ENCODE results near the gene DZIP1L. TPM values are rescaled to one million over a fixed set of nuclear protein-coding genes. Genes with fewer than 3 reads are reported as not detected.

DZIP1L gene
- total RNA-seq, 4 donors from 2014 or later = 2.8 to 40.4 (median 5.5) TPM

- H3K36me3 ChIP-seq = no peaks in the 10 kb centered on the region
- no peak overlapping the region for H3K27ac ChIP-seq
- H3K9me3 ChIP-seq = no peaks in the 10 kb centered on the region
- no peaks in the 10 kb centered on the region for H3K4me1 ChIP-seq
- no peak for TF ChIP-seq POLR2A (IDR thresholded peaks at IDR 0.05)
- TF ChIP-seq, protein P1, sequence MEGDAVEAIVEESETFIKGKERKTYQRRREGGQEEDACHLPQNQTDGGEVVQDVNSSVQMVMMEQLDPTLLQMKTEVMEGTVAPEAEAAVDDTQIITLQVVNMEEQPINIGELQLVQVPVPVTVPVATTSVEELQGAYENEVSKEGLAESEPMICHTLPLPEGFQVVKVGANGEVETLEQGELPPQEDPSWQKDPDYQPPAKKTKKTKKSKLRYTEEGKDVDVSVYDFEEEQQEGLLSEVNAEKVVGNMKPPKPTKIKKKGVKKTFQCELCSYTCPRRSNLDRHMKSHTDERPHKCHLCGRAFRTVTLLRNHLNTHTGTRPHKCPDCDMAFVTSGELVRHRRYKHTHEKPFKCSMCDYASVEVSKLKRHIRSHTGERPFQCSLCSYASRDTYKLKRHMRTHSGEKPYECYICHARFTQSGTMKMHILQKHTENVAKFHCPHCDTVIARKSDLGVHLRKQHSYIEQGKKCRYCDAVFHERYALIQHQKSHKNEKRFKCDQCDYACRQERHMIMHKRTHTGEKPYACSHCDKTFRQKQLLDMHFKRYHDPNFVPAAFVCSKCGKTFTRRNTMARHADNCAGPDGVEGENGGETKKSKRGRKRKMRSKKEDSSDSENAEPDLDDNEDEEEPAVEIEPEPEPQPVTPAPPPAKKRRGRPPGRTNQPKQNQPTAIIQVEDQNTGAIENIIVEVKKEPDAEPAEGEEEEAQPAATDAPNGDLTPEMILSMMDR (IDR thresholded peaks at IDR 0.05) = no peak
- H3K27me3 ChIP-seq = no peaks in the 10 kb centered on the region
- no peak for DNase-seq
- no peak overlapping the region for H3K4me3 ChIP-seq
These were observed 69.3 kb downstream of the DZIP1L start for GRCh38 chr3:138046085-138046484.

DNA sequence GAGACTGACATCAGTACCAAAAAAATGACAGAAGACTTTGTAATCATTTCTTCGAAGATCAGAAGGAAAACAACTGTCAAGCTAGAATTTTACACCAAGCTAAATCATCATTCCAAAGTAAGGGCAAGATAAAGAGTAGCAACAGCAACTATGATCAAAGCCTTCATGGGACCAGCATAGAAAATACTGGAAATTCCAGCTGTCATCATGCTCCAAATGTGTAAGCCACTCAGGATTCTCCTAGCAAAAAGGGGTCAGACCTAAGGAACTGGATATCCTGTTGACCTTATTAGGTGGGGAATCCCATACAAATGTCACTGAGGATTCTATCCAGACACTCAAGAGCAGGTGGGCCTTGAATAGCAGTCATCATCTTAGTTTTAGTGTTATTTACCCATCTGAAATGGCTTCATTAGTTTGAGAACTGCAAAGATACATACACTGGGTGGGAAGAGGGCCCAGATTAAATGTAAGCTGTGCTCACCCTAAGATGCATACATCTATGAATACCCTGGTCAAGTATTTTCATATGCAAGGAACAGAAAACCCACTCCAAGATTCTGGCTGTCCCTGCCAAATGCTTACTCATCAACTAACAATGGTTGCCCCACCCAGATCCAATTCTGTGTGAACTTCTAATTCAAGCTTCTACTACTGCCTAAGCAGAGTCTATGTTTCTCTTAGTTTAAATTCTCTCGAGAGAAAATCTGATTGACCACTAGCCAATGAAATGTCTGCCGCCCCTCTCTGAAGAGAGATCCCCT is 72.0 kb downstream of the DZIP1L start:
- no peak overlapping the region for H3K27ac ChIP-seq
- TF ChIP-seq POLR2A (IDR thresholded peaks at IDR 0.05) = no peak
- TF ChIP-seq, protein P1 (IDR thresholded peaks at IDR 0.05) = no peak
- H3K4me3 ChIP-seq = no peak overlapping the region
- H3K36me3 ChIP-seq = no peaks in the 10 kb centered on the region
- H3K9me3 ChIP-seq = no peaks in the 10 kb centered on the region
- DNase-seq = no peak
- no peaks in the 10 kb centered on the region for H3K4me1 ChIP-seq
- H3K27me3 ChIP-seq = no peaks in the 10 kb centered on the region

DNA sequence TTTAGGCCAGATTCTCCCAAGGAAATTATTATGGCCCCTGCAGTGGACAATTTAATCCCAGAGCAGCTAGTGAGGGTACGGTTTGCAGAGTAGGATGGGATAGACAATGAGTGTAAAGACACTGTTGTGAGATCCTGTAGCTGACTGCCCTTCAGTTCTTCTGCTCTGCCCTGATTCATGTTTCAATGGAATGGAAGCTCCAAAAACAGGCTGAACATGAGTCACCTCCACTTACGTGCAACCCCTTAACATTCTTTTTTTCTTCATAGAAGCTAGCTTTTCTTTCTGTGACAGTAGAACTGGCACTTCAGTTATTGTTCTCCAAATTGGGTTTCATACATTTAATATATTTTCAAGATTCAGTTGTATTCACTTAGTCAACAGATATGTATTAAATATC is 73.4 kb downstream of the DZIP1L start:
- no peak overlapping the region for H3K4me3 ChIP-seq
- no peak for DNase-seq
- H3K4me1 ChIP-seq = no peaks in the 10 kb centered on the region
- TF ChIP-seq, protein P1 (IDR thresholded peaks at IDR 0.05) = no peak
- no peak for TF ChIP-seq POLR2A (IDR thresholded peaks at IDR 0.05)
- H3K36me3 ChIP-seq = no peaks in the 10 kb centered on the region
- H3K27me3 ChIP-seq = no peaks in the 10 kb centered on the region
- no peaks in the 10 kb centered on the region for H3K9me3 ChIP-seq
- H3K27ac ChIP-seq = no peak overlapping the region

DNA sequence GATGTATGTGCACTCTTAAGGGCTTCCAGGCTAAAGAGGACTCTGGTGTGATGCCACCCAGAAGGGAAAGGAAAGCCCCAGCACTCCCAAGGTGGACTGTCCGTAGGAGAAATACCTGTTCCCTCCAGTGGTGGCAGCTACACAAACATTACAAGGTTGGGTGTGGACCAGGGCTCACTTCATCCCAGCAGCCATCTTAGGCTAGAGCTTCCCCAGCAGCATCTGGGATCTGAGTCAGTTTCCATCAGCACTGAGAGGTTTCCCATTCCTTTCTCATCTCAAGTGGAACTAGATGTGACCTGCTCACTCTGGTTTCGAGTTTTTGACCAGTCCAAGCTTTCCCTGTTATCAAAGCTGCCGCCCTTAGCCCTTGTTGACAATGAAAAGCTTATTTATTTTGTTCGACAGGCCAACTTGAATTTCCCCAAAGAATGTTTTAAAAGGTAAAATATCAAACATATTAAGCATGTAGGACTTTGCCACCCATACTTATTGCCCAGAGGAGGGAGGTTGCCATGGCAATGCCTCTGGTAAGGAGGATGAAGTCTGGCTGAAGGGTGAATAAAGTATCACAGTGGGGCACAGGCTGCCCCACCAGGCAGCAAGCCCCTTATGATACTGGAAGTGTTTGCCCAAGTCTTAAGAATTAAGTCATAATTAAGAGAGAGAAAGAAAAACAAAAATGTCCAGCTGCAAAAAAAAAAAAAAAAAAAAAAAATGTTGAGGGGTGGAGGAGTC is 76.5 kb downstream of the DZIP1L start:
- Histone ChIP-seq H3K27ac (no peak overlapping the region), H3K4me1 (no peaks in the 10 kb centered on the region), H3K36me3 (no peaks in the 10 kb centered on the region), H3K4me3 (no peak overlapping the region), H3K27me3 (no peaks in the 10 kb centered on the region), H3K9me3 (no peaks in the 10 kb centered on the region)
- TF ChIP-seq POLR2A (IDR thresholded peaks at IDR 0.05) = no peak
- TF ChIP-seq, protein P1 (IDR thresholded peaks at IDR 0.05) = no peak
- no peak for DNase-seq

GRCh38 chr3:138036572-138036971 is 78.8 kb downstream of the DZIP1L start:
- H3K27ac ChIP-seq = no peak overlapping the region
- H3K27me3 ChIP-seq = no peaks in the 10 kb centered on the region
- H3K36me3 ChIP-seq = no peaks in the 10 kb centered on the region
- no peak for DNase-seq
- H3K4me3 ChIP-seq = no peak overlapping the region
- H3K4me1 ChIP-seq = no peaks in the 10 kb centered on the region
- TF ChIP-seq POLR2A (IDR thresholded peaks at IDR 0.05) = no peak
- TF ChIP-seq, protein P1 (IDR thresholded peaks at IDR 0.05) = no peak
- no peaks in the 10 kb centered on the region for H3K9me3 ChIP-seq

Data from Peyer's patch (tissue), 4 donors.